ENCODE data around the gene MAP4K3. TPM values are rescaled to one million over a fixed set of nuclear protein-coding genes. Genes with fewer than 3 reads are reported as not detected.

MAP4K3 gene
- total and polyA plus RNA-seq, 2 of the 8 experiments (the other 6 are each of a cell fraction or from before 2014, with no cell fraction given) = 11.4 to 63.0 TPM

DNA sequence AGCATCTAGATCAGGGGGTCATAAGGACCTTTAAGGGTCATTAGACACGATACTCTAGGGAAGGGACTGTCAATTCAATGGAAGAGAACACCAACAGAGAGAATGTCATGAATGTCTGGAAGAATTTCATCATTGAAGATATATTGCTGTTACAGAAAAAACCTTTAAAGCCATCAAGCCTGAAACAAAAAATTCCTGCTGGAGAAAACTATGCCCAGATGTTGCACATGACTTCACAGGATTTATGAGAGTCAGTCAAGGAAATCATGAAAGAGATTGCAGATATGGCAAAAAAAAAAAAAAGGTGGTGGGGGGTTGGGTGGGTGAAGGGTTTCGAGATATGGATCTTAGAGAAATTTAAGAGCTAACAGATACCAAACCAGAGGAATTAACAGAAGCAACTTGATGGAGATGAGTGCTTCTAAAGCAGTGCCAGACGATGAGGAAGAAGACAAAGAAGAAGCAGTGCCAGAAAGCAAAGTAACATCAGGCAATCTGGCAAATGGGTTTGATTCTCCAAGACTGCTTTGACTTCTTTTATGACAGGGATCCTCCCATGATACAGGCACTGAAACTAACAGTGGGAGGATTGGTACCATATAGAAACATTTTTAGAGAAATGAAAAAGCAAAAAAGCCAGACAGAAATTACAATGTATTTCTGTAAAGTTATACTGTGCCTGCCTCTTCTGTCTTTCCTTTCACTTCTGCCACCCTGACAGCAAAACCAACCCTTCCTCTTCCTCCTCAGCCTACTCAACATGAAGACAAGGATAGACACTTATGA, 28.5 kb downstream of the MAP4K3 start (continued):
- TF ChIP-seq, protein P1, sequence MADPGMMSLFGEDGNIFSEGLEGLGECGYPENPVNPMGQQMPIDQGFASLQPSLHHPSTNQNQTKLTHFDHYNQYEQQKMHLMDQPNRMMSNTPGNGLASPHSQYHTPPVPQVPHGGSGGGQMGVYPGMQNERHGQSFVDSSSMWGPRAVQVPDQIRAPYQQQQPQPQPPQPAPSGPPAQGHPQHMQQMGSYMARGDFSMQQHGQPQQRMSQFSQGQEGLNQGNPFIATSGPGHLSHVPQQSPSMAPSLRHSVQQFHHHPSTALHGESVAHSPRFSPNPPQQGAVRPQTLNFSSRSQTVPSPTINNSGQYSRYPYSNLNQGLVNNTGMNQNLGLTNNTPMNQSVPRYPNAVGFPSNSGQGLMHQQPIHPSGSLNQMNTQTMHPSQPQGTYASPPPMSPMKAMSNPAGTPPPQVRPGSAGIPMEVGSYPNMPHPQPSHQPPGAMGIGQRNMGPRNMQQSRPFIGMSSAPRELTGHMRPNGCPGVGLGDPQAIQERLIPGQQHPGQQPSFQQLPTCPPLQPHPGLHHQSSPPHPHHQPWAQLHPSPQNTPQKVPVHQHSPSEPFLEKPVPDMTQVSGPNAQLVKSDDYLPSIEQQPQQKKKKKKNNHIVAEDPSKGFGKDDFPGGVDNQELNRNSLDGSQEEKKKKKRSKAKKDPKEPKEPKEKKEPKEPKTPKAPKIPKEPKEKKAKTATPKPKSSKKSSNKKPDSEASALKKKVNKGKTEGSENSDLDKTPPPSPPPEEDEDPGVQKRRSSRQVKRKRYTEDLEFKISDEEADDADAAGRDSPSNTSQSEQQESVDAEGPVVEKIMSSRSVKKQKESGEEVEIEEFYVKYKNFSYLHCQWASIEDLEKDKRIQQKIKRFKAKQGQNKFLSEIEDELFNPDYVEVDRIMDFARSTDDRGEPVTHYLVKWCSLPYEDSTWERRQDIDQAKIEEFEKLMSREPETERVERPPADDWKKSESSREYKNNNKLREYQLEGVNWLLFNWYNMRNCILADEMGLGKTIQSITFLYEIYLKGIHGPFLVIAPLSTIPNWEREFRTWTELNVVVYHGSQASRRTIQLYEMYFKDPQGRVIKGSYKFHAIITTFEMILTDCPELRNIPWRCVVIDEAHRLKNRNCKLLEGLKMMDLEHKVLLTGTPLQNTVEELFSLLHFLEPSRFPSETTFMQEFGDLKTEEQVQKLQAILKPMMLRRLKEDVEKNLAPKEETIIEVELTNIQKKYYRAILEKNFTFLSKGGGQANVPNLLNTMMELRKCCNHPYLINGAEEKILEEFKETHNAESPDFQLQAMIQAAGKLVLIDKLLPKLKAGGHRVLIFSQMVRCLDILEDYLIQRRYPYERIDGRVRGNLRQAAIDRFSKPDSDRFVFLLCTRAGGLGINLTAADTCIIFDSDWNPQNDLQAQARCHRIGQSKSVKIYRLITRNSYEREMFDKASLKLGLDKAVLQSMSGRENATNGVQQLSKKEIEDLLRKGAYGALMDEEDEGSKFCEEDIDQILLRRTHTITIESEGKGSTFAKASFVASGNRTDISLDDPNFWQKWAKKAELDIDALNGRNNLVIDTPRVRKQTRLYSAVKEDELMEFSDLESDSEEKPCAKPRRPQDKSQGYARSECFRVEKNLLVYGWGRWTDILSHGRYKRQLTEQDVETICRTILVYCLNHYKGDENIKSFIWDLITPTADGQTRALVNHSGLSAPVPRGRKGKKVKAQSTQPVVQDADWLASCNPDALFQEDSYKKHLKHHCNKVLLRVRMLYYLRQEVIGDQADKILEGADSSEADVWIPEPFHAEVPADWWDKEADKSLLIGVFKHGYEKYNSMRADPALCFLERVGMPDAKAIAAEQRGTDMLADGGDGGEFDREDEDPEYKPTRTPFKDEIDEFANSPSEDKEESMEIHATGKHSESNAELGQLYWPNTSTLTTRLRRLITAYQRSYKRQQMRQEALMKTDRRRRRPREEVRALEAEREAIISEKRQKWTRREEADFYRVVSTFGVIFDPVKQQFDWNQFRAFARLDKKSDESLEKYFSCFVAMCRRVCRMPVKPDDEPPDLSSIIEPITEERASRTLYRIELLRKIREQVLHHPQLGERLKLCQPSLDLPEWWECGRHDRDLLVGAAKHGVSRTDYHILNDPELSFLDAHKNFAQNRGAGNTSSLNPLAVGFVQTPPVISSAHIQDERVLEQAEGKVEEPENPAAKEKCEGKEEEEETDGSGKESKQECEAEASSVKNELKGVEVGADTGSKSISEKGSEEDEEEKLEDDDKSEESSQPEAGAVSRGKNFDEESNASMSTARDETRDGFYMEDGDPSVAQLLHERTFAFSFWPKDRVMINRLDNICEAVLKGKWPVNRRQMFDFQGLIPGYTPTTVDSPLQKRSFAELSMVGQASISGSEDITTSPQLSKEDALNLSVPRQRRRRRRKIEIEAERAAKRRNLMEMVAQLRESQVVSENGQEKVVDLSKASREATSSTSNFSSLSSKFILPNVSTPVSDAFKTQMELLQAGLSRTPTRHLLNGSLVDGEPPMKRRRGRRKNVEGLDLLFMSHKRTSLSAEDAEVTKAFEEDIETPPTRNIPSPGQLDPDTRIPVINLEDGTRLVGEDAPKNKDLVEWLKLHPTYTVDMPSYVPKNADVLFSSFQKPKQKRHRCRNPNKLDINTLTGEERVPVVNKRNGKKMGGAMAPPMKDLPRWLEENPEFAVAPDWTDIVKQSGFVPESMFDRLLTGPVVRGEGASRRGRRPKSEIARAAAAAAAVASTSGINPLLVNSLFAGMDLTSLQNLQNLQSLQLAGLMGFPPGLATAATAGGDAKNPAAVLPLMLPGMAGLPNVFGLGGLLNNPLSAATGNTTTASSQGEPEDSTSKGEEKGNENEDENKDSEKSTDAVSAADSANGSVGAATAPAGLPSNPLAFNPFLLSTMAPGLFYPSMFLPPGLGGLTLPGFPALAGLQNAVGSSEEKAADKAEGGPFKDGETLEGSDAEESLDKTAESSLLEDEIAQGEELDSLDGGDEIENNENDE (IDR thresholded peaks at IDR 0.05; ENCODE audit: insufficient replicate concordance, low read length) = no peak
- TF ChIP-seq SUZ12 (IDR thresholded peaks at IDR 0.05; ENCODE audit: low read length) = no peak
- no peak for TF ChIP-seq EP300 (IDR thresholded peaks at IDR 0.05; ENCODE audit: borderline replicate concordance in 1 of 2, low read depth in 2 of 2, low read length in 2 of 2)
- no peak for TF ChIP-seq GABPA (IDR thresholded peaks at IDR 0.05; ENCODE audit: borderline replicate concordance, insufficient read depth, low read length)
- TF ChIP-seq HDAC2 (IDR thresholded peaks at IDR 0.05; ENCODE audit: borderline replicate concordance in 1 of 2, low read depth in 2 of 2, low read length in 2 of 2) = no peak
- TF ChIP-seq NRF1 (IDR thresholded peaks at IDR 0.05; ENCODE audit: low read depth, low read length) = no peak
